H1 (cell line): ENCODE results near the gene SLC25A21. TPM values are rescaled to one million over a fixed set of nuclear protein-coding genes. Genes with fewer than 3 reads are reported as not detected.

Experiments
- CTCF ChIA-PET: fragments of 300-600 bp; sonication (Branson Sonifier 250); formaldehyde crosslinking; loops from one replicate; lab custom pipeline; 2021; ENCODE audit not compliant: partially characterized antibody; lab: Charles Lee
- POLR2A ChIA-PET: fragments of 300-600 bp; sonication (Branson Sonifier 250); formaldehyde crosslinking; loops from one replicate; lab custom pipeline; 2021; ENCODE audit warnings: inconsistent platforms; ENCODE audit not compliant: partially characterized antibody; lab: Charles Lee
- DNase-seq, 2 experiments: peaks; one replicate each; pipeline versions ENCODE4 v3.0.0 to v3.0.0-alpha.2; 2010 to 2022; ENCODE audit warnings: low spot score in 2 of 2, low read depth in 1 of 2, mixed read lengths in 1 of 2
- FAIRE-seq: peaks from 2 replicates; lab custom pipeline; 2011; peaks lifted over from hg19 to GRCh38; lab: Jason Lieb, UNC
- H2AFZ ChIP-seq: 2 replicates; pipeline ENCODE4 v1.8.1; 2012; ENCODE audit warnings: low read length, inconsistent platforms
- H2AK5ac ChIP-seq: 2 replicates; pipeline ENCODE4 v1.6.1; 2013; ENCODE audit warnings: low read depth, low read length
- H2BK120ac ChIP-seq: replicated peaks from 2 replicates; pipeline ENCODE3; 2013; ENCODE audit warnings: low read depth, low read length, inconsistent platforms
- H2BK12ac ChIP-seq: 2 replicates; pipeline ENCODE4 v1.6.1; 2013; ENCODE audit warnings: low read depth, low read length
- H2BK15ac ChIP-seq: 2 replicates; pipeline ENCODE4 v1.6.1; 2013; ENCODE audit warnings: low read length
- H2BK20ac ChIP-seq: 2 replicates; pipeline ENCODE4 v1.6.1; 2013; ENCODE audit warnings: low read length
- H2BK5ac ChIP-seq: 2 replicates; pipeline ENCODE4 v1.6.1; 2013; ENCODE audit warnings: low read depth, low read length
- H3K14ac ChIP-seq: 2 replicates; pipeline ENCODE4 v1.6.1; 2013; ENCODE audit warnings: inconsistent platforms; ENCODE audit not compliant: insufficient read length
- H3K18ac ChIP-seq: 2 replicates; pipeline ENCODE4 v1.6.1; 2013; ENCODE audit warnings: low read length; ENCODE audit errors: extremely low read depth
- H3K23ac ChIP-seq: 2 replicates; pipeline ENCODE4 v1.6.1; 2013; ENCODE audit warnings: inconsistent platforms; ENCODE audit not compliant: insufficient read length
- H3K23me2 ChIP-seq: 2 replicates; pipeline ENCODE4 v1.6.1; 2013; ENCODE audit warnings: low read depth, low read length
- H3K27ac ChIP-seq: 2 replicates; pipeline ENCODE4 v1.6.1; 2011; ENCODE audit warnings: low read depth, low read length, inconsistent platforms
- H3K27me3 ChIP-seq, 4 experiments: replicated peaks in 1 of 4; 1 replicate in 1 of 4; 2 replicates in 3 of 4; pipeline versions ENCODE4 v1.6.1 to v1.8.1; 2011 to 2013; ENCODE audit warnings: low read length in 3 of 4, mild to moderate bottlenecking in 3 of 4, inconsistent platforms in 2 of 4, mixed read lengths in 2 of 4, moderate library complexity in 1 of 4; ENCODE audit not compliant: control insufficient read depth in 3 of 4, insufficient read depth in 3 of 4; ENCODE audit errors: extremely low read depth in 1 of 4
- H3K36me3 ChIP-seq, 4 experiments: 2 replicates each; pipeline versions ENCODE4 v1.6.1 to v1.8.1; 2011 to 2013; ENCODE audit warnings: mild to moderate bottlenecking in 4 of 4, low read length in 3 of 4, moderate library complexity in 2 of 4, control low read depth in 1 of 4, inconsistent platforms in 1 of 4; ENCODE audit not compliant: insufficient read depth in 4 of 4, control insufficient read depth in 2 of 4
- H3K4ac ChIP-seq: replicated peaks from 2 replicates; pipeline ENCODE3; 2013; ENCODE audit warnings: low read length, low read depth, mixed read lengths, inconsistent platforms; ENCODE audit not compliant: insufficient read length
- H3K4me1 ChIP-seq, 4 experiments: replicated peaks in 1 of 4; 1 replicate in 1 of 4; 2 replicates in 3 of 4; pipeline versions ENCODE4 v1.6.1 to v1.8.1; 2011 to 2013; ENCODE audit warnings: low read length in 3 of 4, inconsistent platforms in 2 of 4, mixed read lengths in 1 of 4; ENCODE audit not compliant: insufficient read depth in 4 of 4, control insufficient read depth in 3 of 4
- H3K4me2 ChIP-seq, 2 experiments: 2 replicates each; pipeline versions ENCODE4 v1.6.1 to v1.8.1; 2011 to 2013; ENCODE audit warnings: low read depth in 2 of 2, low read length in 2 of 2, control low read depth in 1 of 2, inconsistent platforms in 1 of 2, mild to moderate bottlenecking in 1 of 2; ENCODE audit not compliant: insufficient read depth in 1 of 2
- H3K4me3 ChIP-seq, 4 experiments: fragments of 200-600, 300-600 bp in 1 of 4; sonication (generic), shearing (Covaris generic), sonication (Bioruptor Twin) in 1 of 4; 2 replicates each; pipeline versions ENCODE4 v1.5.1 to v1.8.1; 2011 to 2016; ENCODE audit warnings: low read length in 4 of 4, low read depth in 3 of 4, control low read depth in 2 of 4, inconsistent platforms in 2 of 4, mild to moderate bottlenecking in 2 of 4, mixed read lengths in 1 of 4, moderate library complexity in 1 of 4; ENCODE audit not compliant: insufficient read depth in 2 of 4; ENCODE audit errors: extremely low read depth in 1 of 4
- H3K56ac ChIP-seq: replicated peaks from 2 replicates; pipeline ENCODE3; 2013; ENCODE audit warnings: low read depth, mild to moderate bottlenecking, mixed read lengths, low read length, inconsistent platforms; ENCODE audit not compliant: insufficient read length
- H3K79me1 ChIP-seq: 2 replicates; pipeline ENCODE4 v1.6.1; 2013; ENCODE audit warnings: low read depth, low read length, control low read depth
- H3K79me2 ChIP-seq, 2 experiments: 2 replicates each; pipeline versions ENCODE4 v1.6.1 to v1.8.1; 2012 to 2013; ENCODE audit warnings: low read length in 2 of 2, mild to moderate bottlenecking in 2 of 2, inconsistent platforms in 1 of 2; ENCODE audit not compliant: insufficient read depth in 2 of 2, control insufficient read depth in 1 of 2
- H3K9ac ChIP-seq, 4 experiments: replicated peaks in 1 of 4; 1 replicate in 1 of 4; 2 replicates in 3 of 4; pipeline versions ENCODE4 v1.6.1 to v1.8.1; 2011 to 2013; ENCODE audit warnings: low read depth in 3 of 4, low read length in 3 of 4, control low read depth in 2 of 4, mild to moderate bottlenecking in 2 of 4, moderate library complexity in 2 of 4, inconsistent platforms in 1 of 4; ENCODE audit errors: extremely low read depth in 1 of 4
- H3K9me3 ChIP-seq, 2 experiments: 2 replicates each; pipeline versions ENCODE4 v1.6.1 to v1.8.1; 2012 to 2013; ENCODE audit warnings: mild to moderate bottlenecking in 2 of 2, moderate library complexity in 2 of 2, control low read depth in 1 of 2, inconsistent platforms in 1 of 2, low read depth in 1 of 2, low read length in 1 of 2, mixed read lengths in 1 of 2; ENCODE audit not compliant: insufficient read depth in 2 of 2
- H4K20me1 ChIP-seq, 2 experiments: replicated peaks in 1 of 2; 2 replicates each; pipeline versions ENCODE3 to v1.8.1; 2011 to 2013; ENCODE audit warnings: inconsistent platforms in 2 of 2, low read length in 2 of 2, mild to moderate bottlenecking in 1 of 2; ENCODE audit not compliant: insufficient read depth in 2 of 2, control insufficient read depth in 1 of 2
- H4K5ac ChIP-seq: 2 replicates; pipeline ENCODE4 v1.6.1; 2013; ENCODE audit warnings: low read length, low read depth, mixed read lengths, inconsistent platforms; ENCODE audit not compliant: insufficient read length
- H4K8ac ChIP-seq: 2 replicates; pipeline ENCODE4 v1.8.0; 2013; ENCODE audit warnings: mild to moderate bottlenecking, moderate library complexity, low read length, inconsistent platforms; ENCODE audit not compliant: insufficient read depth; ENCODE audit errors: extremely low read depth
- H4K91ac ChIP-seq: replicated peaks from 2 replicates; pipeline ENCODE3; 2013; ENCODE audit warnings: low read length, mixed read lengths, inconsistent platforms; ENCODE audit not compliant: insufficient read length
- CBX5 ChIP-seq: fragments of 300-800, 300-1000 bp; sonication (generic); IDR thresholded peaks from 2 replicates; pipeline ENCODE4 v1.7.1; 2016; ENCODE audit warnings: antibody characterized with exemption, low read length, low read depth
- CEBPB ChIP-seq: IDR thresholded peaks from 2 replicates; pipeline ENCODE4 v1.6.1; 2012; ENCODE audit warnings: low read depth, low read length
- CHD1 ChIP-seq: IDR thresholded peaks from 2 replicates; pipeline ENCODE4 v1.6.1; 2012; ENCODE audit warnings: low read depth, low read length, improper control_type of control experiment
- FOSL1 ChIP-seq: IDR thresholded peaks from 2 replicates; pipeline ENCODE4 v1.6.1; 2011; ENCODE audit warnings: mild to moderate bottlenecking, low read depth, low read length, moderate library complexity; ENCODE audit not compliant: insufficient read depth
- JUN ChIP-seq: IDR thresholded peaks from 2 replicates; pipeline ENCODE4 v1.6.1; 2011; ENCODE audit warnings: low read depth, mild to moderate bottlenecking, improper control_type of control experiment, low read length
- KDM4A ChIP-seq: IDR thresholded peaks from one replicate; pipeline ENCODE4 v1.7.1; 2012; ENCODE audit warnings: low read depth, mild to moderate bottlenecking, moderate library complexity, low read length, inconsistent platforms; ENCODE audit not compliant: severe bottlenecking
- SAP30 ChIP-seq: fragments of 300-600 bp; sonication (generic); IDR thresholded peaks from 2 replicates; pipeline ENCODE4 v1.7.1; 2012; ENCODE audit warnings: low read length, moderate library complexity, mild to moderate bottlenecking, inconsistent platforms; ENCODE audit not compliant: insufficient read depth, insufficient replicate concordance
- SIX5 ChIP-seq: IDR thresholded peaks from 2 replicates; pipeline ENCODE4 v1.6.1; 2011; ENCODE audit warnings: mild to moderate bottlenecking, low read depth, low read length
- WGBS, 2 experiments: shearing (Covaris generic) in 1 of 2; methylation state at CpG; one replicate each; pipeline versions ENCODE4 v1.1.6 to v1.1.7; 2013 to 2015; ENCODE audit warnings: low lambda C conversion rate in 2 of 2, mixed read lengths in 2 of 2, inconsistent platforms in 1 of 2, low coverage in 1 of 2, missing lambda C conversion rate in 1 of 2; ENCODE audit not compliant: insufficient replicate concordance in 2 of 2, insufficient coverage in 1 of 2, insufficient read length in 1 of 2; ENCODE audit errors: extremely low coverage in 1 of 2, missing lambda C conversion rate in 1 of 2; 5-methylcytosine and 5-hydroxymethylcytosine counted together
- polyA plus RNA-seq, 7 experiments: library from polyadenylated mRNA; depleted of rRNA in 3 of 7; stranded (reverse) in 5 of 7; unstranded in 2 of 7; fragments of >200 nt in 5 of 7; fragments of 200-250 nt in 2 of 7; gene quantifications; 1 replicate in 5 of 7; 2 replicates in 1 of 7; 4 replicates in 1 of 7; pipeline versions ENCODE4 v1.2.1 to v1.2.3, GENCODE V29; 2011 to 2013; ENCODE audit warnings: missing spikeins in 2 of 7, mixed read lengths in 2 of 7
- total RNA-seq: library from RNA; stranded (reverse); fragmentation: NEBNext Ultra II Directional; extraction: Animal tissue kit (Norgen Biotek cat#: 25700); gene quantifications from 2 replicates; pipeline ENCODE4 v1.2.1, GENCODE V29; 2021
- TF ChIP-seq, protein P1 (sequence below): IDR thresholded peaks from 2 replicates; pipeline ENCODE4 v1.6.1; 2012; ENCODE audit warnings: inconsistent platforms
- TF ChIP-seq, protein P2 (sequence below): IDR thresholded peaks from 2 replicates; pipeline ENCODE4 v1.6.1; 2012; ENCODE audit warnings: inconsistent platforms
- TF ChIP-seq, protein P3 (sequence below): IDR thresholded peaks from 2 replicates; pipeline ENCODE4 v1.6.1; 2012; ENCODE audit warnings: low read length, inconsistent platforms

Gene SLC25A21
- total and polyA plus RNA-seq, 2 of the 8 experiments (the other 6 are each of a cell fraction or from before 2014, with no cell fraction given): 6.9 to 15.7 TPM

DNA sequence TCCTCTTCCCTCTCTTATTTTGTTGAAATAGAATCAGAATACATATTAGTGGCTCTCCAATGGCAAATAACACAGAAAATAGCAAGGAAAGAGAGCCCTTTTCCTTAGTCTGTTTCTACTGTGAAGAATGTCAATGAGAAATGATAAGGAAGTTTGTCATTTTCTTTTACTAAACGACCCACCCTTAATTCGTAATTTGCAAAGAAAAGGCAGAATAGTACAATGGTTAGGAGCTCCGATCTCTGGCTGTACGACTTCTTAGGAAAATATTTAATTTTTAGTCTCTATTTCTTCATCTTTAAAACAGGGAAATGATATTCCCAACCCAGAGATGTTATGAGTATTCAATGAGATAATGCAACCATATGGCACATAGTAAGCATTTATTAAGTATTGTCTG is 504.7 kb downstream of the SLC25A21 start:
- ChIA-PET POLR2A (no interaction called here), CTCF (interaction anchor here (0.6 to 5.2 kb wide), 7 partner anchors 12 to 917 kb away, joined by 3 to 39 read pairs (median 8); partner anchors contain the start of gene NKX2-8)
- H4K8ac ChIP-seq: no peak overlapping the region
- peaks cover 11% of the 10 kb centered on the region; the same call in 1 of the 2 replicates for H3K23me2 ChIP-seq
- H4K5ac ChIP-seq: no peak overlapping the region
- no peak overlapping the region for H2BK15ac ChIP-seq
- no peak overlapping the region for H3K4me3 ChIP-seq
- peaks cover 10 to 18% of the 10 kb centered on the region in 2 experiments for H4K20me1 ChIP-seq
- H3K27ac ChIP-seq: no peak overlapping the region
- no peaks in the 10 kb centered on the region for H3K79me1 ChIP-seq
- H4K91ac ChIP-seq: no peak overlapping the region
- peaks cover 53 to 68% (median 57%) of the 10 kb centered on the region in 4 experiments for H3K27me3 ChIP-seq
- H3K56ac ChIP-seq: no peak overlapping the region
- no peak overlapping the region for H3K23ac ChIP-seq
- H3K36me3 ChIP-seq: peaks cover 0 to 3% (median 0%) of the 10 kb centered on the region in 4 experiments; a peak in 1 of 8 replicates
- WGBS, 2 experiments: 39% methylated on average over 4 of the region's 4 CpGs; no CpG with 5 or more reads in 1 of the 2 experiments
- no peak overlapping the region for H2BK12ac ChIP-seq
- H2AFZ ChIP-seq: no peak overlapping the region
- peaks cover 4 to 14% (median 10%) of the 10 kb centered on the region in 4 experiments for H3K4me1 ChIP-seq
- no peak overlapping the region for H2AK5ac ChIP-seq
- no peak overlapping the region for H2BK5ac ChIP-seq
- no peak overlapping the region for H2BK120ac ChIP-seq
- no peak overlapping the region; a peak in 1 of 4 replicates for H3K4me2 ChIP-seq
- FAIRE-seq (no peak), DNase-seq (no peak)
- no peak overlapping the region for H3K18ac ChIP-seq
- H3K79me2 ChIP-seq: no peaks in the 10 kb centered on the region
- no peak overlapping the region for H3K14ac ChIP-seq
- no peak overlapping the region for H3K4ac ChIP-seq
- H3K9ac ChIP-seq: no peak overlapping the region
- H3K9me3 ChIP-seq: no peaks in the 10 kb centered on the region
- H2BK20ac ChIP-seq: no peak overlapping the region
- TF ChIP-seq, protein P1, sequence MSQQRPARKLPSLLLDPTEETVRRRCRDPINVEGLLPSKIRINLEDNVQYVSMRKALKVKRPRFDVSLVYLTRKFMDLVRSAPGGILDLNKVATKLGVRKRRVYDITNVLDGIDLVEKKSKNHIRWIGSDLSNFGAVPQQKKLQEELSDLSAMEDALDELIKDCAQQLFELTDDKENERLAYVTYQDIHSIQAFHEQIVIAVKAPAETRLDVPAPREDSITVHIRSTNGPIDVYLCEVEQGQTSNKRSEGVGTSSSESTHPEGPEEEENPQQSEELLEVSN: no peak
- no peak for TF ChIP-seq SIX5
- TF ChIP-seq, protein P2, sequence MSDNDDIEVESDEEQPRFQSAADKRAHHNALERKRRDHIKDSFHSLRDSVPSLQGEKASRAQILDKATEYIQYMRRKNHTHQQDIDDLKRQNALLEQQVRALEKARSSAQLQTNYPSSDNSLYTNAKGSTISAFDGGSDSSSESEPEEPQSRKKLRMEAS: no peak
- no peak for TF ChIP-seq SAP30
- no peak for TF ChIP-seq CHD1
- TF ChIP-seq, protein P3, sequence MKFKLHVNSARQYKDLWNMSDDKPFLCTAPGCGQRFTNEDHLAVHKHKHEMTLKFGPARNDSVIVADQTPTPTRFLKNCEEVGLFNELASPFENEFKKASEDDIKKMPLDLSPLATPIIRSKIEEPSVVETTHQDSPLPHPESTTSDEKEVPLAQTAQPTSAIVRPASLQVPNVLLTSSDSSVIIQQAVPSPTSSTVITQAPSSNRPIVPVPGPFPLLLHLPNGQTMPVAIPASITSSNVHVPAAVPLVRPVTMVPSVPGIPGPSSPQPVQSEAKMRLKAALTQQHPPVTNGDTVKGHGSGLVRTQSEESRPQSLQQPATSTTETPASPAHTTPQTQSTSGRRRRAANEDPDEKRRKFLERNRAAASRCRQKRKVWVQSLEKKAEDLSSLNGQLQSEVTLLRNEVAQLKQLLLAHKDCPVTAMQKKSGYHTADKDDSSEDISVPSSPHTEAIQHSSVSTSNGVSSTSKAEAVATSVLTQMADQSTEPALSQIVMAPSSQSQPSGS: no peak
- TF ChIP-seq JUN: no peak
- TF ChIP-seq KDM4A: no peak
- no peak for TF ChIP-seq CEBPB
- no peak for TF ChIP-seq FOSL1
- TF ChIP-seq CBX5: no peak
